Cardiac atrium fibroblast (primary cell): ENCODE data around the gene SDHA. TPM values are rescaled to one million over a fixed set of nuclear protein-coding genes. Genes with fewer than 3 reads are reported as not detected.

Source experiments
- total RNA-seq: library from RNA; depleted of rRNA; stranded (reverse); fragments of >200 nt; gene quantifications from 2 replicates; pipeline ENCODE4 v1.2.3, GENCODE V29; 2015

Gene SDHA
- 69.5 and 84.7 TPM in 2 replicates for total RNA-seq

DNA sequence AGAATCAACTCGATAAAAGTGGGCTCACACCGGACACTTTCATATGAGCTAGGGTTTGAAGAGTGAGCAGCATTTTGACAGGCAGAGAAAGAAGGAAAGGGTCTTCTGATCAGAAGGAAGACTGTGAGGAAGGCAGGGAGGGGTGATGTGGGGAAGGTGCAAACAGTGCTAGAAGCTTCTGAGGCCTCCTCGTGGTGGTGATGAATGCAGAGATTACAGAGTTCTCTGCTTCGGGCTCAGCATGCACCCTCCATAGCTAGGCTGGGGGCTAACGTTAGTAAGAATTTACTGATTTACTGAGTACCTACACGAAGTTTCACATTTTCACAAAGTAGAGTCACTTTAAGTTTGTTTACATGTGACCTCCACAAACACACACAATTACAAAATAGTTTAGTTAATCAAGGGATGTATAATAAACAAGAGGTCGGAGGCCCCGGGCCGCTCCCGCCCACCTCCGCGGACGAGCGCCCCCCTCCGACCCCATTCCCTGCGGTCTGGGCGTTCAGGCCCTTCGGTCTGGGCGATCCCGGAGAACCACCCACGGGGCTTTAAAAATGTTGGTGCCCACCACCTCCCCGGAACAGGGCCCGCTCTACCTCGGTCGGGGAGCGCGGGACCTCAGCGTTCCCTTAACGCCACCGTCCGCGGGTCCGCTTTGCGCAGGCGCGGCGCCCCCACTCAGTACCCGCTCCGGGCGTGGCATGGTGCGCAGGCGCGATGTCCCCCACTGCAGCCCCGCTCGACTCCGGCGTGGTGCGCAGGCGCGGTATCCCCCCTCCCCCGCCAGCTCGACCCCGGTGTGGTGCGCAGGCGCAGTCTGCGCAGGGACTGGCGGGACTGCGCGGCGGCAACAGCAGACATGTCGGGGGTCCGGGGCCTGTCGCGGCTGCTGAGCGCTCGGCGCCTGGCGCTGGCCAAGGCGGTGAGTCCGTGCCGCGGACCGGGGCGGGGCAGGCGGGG lies at the start of gene SDHA, which contains the start of gene CCDC127:
SDHA (plus strand) TSS at position 827 of the 963 bp plus-strand sequence; CDS start at position 863, 36 bp downstream.
CCDC127 (minus strand) TSS at position 660 of the 963 bp plus-strand sequence. CDS start 1,304 bp downstream, outside the sequence.

DNA sequence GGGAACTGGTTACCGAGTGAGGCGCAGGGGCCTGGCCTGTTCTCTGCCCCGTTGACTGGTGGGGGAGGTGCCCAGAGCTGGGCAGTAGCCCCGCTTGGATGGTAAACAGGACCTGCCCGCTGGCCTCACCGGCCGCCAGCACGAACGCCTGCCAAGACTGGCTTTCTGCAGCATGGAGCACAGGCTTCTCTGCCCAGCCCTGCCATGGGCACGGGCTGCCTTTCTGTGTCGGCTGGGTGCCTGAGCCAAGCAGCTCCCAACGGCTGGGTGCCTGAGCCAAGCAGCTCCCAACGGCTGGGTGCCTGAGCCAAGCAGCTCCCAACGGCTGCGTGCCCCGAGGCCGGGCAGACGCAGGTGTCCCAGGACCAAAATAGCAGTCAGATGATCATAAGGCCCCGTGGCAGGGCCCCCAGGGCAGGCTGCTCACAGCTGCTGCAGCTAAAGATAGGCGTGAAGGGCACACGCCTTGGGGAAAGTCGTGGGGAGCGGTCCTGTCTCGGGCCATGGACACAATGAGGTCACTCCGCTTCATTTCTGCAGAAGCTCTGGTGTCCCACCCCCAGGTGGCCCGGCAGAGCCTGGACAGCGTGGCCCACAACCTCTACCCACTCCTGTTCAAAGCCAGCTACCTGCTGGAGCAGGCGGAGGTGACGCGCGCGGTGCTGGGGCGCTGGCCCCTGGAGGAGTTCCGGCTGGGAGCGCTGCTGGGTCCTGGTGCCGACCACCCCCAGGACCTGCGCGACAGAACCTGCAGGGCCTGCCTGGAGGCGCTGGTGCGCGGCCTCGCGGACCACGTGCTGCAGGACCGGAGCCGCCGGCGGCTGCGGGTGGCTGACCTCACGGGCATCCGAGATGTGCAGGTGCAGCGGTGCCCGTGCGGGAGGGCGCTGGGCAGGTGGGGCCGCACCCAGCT lies 26.8 kb upstream of the SDHA start, which contains the start of gene LRRC14B:
LRRC14B (plus strand) TSS at position 460 of the 913 bp plus-strand sequence; CDS start at position 504, 44 bp downstream.

Other genes starting within 250 kb of the SDHA start
- gene PLEKHG4B, start 126.2 kb upstream of the SDHA start, total RNA-seq, result not detected in 2 replicates
- gene LRRC14B, start 26.8 kb upstream of the SDHA start, total RNA-seq, result not detected in 2 replicates
- 4.1 and 6.0 TPM in 2 replicates for gene CCDC127, start 167 bp upstream of the SDHA start, total RNA-seq
- gene PDCD6, start 53.3 kb downstream of the SDHA start, total RNA-seq, result 96.6 and 117 TPM in 2 replicates
- gene AHRR, start 103.4 kb downstream of the SDHA start, total RNA-seq, result 8.8 and 16.4 TPM in 2 replicates
- 16.4 and 27.6 TPM in 2 replicates for gene EXOC3, start 224.9 kb downstream of the SDHA start, total RNA-seq